NB4 (cell line): Measurements from ENCODE around the gene LRCH1.

ENCODE experiments used
- DNase-seq: peaks from one replicate; pipeline ENCODE4 v3.0.0; 2010; ENCODE audit warnings: low read depth
- H3K4me3 ChIP-seq: one replicate; pipeline ENCODE4 v1.5.1; 2011; ENCODE audit warnings: mild to moderate bottlenecking, low read depth, low read length, moderate library complexity
- CTCF ChIP-seq: IDR thresholded peaks from one replicate; pipeline ENCODE4 v1.5.1; 2012; ENCODE audit warnings: low read depth, low read length
- MAX ChIP-seq: IDR thresholded peaks from 2 replicates; pipeline ENCODE4 v1.6.1; 2011; ENCODE audit warnings: low read depth, low read length
- MYC ChIP-seq: IDR thresholded peaks from 2 replicates; pipeline ENCODE4 v1.6.1; 2011; ENCODE audit warnings: low read depth, low read length
- POLR2A ChIP-seq: IDR thresholded peaks from 2 replicates; pipeline ENCODE4 v1.6.1; 2011; ENCODE audit warnings: mild to moderate bottlenecking; ENCODE audit not compliant: insufficient read length; ENCODE audit errors: extremely low read depth

Gene LRCH1

GRCh38 chr13:46603165-46603603, 50.2 kb downstream of the LRCH1 start:
- no peak overlapping the region for H3K4me3 ChIP-seq
- peak; percentile 39 for TF ChIP-seq CTCF
- no peak for TF ChIP-seq MYC
- TF ChIP-seq POLR2A: no peak
- peak; percentile 48 for DNase-seq

GRCh38 chr13:46604226-46604990, 51.4 kb downstream of the LRCH1 start:
- H3K4me3 ChIP-seq: no peak overlapping the region
- DNase-seq: no peak
- TF ChIP-seq MAX (no peak), POLR2A (no peak), CTCF (no peak), MYC (no peak)

- H3K4me3 ChIP-seq: no peak overlapping the region
- TF ChIP-seq MYC: no peak
- TF ChIP-seq POLR2A: no peak
- no peak for TF ChIP-seq MAX
- no peak for TF ChIP-seq CTCF
- DNase-seq: no peak
These were observed 52.3 kb downstream of the LRCH1 start for GRCh38 chr13:46605076-46605824.

DNA sequence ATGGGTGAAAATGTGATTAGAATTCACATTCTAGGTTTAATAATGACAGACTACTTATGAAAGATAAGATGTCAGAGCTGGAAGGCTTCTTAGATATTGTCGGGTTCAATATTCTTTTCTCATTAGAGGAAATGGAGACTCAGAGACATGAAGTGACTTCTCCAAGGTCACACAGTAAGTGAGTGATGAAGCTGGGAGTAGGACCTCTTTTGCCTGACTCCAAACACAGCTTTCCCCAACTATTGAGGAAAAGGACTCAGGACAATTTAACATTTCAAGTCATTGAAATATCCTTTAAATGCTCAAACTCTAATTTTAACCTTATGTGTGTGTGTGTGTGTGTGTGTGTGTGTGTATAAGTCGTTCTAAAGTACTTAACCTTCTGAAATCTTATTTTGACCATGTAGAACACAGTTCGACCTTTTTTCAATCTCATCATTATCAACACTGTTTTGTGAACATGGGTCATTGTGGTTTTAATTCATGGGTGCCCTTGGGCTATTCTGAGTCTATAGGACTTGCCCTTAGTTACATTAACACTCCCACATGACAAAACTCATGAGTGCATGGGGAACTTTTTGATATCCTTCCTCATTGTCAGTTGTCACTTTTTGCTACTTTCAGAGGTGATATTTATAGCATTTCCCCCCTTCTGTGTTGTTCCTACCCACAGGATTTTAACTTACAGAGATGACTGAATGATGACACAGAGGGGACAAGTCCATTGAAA, 53.0 kb downstream of the LRCH1 start:
- no peak overlapping the region for H3K4me3 ChIP-seq
- TF ChIP-seq MYC (no peak), MAX (no peak), POLR2A (no peak), CTCF (no peak)
- DNase-seq: peak; percentile 55

GRCh38 chr13:46606970-46607369, 54.0 kb downstream of the LRCH1 start:
- H3K4me3 ChIP-seq: no peak overlapping the region
- no peak for DNase-seq
- TF ChIP-seq CTCF (no peak), POLR2A (no peak), MAX (no peak)
